ENCODE measurements around the gene NELL1.

DNA sequence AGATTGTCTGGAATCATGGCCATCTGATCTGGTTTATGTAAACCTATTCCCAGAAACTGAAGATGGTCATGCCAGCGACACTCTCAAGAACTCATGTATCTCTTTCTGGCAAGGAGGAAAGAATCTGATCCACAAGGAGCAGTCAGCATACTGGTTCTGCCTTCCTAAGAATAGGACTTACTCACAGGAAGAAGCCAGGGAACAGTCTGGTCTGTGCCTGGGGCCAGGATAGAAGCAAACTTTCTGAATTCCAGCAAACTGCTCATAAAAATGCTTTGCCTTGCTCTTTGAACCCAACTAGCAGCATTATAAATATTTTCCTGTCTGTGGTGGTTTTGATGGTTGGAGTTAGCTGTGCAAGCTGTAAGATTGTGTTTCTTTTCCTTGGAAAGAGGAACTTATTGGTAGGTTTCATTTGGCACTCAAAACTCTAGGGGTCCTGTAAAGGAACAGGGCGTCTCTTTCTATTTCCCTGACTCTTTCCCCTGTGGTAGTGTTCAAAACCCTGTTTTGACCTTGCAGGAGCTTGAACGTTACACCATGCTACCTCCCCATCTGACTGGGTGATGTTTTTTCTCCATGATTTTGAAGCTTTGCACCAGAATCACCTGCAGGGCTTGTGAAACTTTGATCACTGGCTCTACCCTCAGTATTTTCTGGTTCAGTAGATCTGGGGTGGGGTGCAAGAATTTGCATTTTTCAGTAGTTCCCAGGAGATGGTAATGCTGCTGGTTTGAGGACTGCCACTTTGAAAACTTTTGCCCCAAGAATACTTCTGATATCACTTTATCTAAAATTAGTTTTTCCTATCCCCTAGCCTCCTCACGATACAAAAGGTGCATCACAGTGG, 895.7 kb downstream of the NELL1 start:
- TF ChIP-seq, protein P1, sequence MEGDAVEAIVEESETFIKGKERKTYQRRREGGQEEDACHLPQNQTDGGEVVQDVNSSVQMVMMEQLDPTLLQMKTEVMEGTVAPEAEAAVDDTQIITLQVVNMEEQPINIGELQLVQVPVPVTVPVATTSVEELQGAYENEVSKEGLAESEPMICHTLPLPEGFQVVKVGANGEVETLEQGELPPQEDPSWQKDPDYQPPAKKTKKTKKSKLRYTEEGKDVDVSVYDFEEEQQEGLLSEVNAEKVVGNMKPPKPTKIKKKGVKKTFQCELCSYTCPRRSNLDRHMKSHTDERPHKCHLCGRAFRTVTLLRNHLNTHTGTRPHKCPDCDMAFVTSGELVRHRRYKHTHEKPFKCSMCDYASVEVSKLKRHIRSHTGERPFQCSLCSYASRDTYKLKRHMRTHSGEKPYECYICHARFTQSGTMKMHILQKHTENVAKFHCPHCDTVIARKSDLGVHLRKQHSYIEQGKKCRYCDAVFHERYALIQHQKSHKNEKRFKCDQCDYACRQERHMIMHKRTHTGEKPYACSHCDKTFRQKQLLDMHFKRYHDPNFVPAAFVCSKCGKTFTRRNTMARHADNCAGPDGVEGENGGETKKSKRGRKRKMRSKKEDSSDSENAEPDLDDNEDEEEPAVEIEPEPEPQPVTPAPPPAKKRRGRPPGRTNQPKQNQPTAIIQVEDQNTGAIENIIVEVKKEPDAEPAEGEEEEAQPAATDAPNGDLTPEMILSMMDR (IDR thresholded peaks at IDR 0.05; ENCODE audit: extremely low read depth in 1 of 2, insufficient read depth in 1 of 2, low read depth in 1 of 2, low read length in 2 of 2), result no peak
- TF ChIP-seq POLR2AphosphoS5 (IDR thresholded peaks at IDR 0.05; ENCODE audit: insufficient read depth, low read depth, low read length), result no peak
- TF ChIP-seq POLR2A (IDR thresholded peaks at IDR 0.05; ENCODE audit: low read depth, low read length), result no peak
- TF ChIP-seq, protein P2, sequence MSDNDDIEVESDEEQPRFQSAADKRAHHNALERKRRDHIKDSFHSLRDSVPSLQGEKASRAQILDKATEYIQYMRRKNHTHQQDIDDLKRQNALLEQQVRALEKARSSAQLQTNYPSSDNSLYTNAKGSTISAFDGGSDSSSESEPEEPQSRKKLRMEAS (IDR thresholded peaks at IDR 0.05; ENCODE audit: insufficient read depth, insufficient read length), result no peak
- TF ChIP-seq EZH2 (IDR thresholded peaks at IDR 0.05; ENCODE audit: borderline replicate concordance, low read depth, low read length, severe bottlenecking), result no peak
- no peak for TF ChIP-seq JUN (IDR thresholded peaks at IDR 0.05; ENCODE audit: borderline replicate concordance, insufficient read depth, insufficient read length, low read depth)

Measured in endothelial cell of umbilical vein (primary cell).